AG10803 (cell line): ENCODE measurements around the gene PIK3R1.

ENCODE experiments used
- DNase-seq: peaks from one replicate; pipeline ENCODE4 v3.0.0; 2010; ENCODE audit warnings: low read depth
- H3K4me3 ChIP-seq: 2 replicates; pipeline ENCODE4 v1.5.1; 2011; ENCODE audit warnings: mild to moderate bottlenecking, low read length, control low read depth
- CTCF ChIP-seq: conservative IDR thresholded peaks from 2 replicates; pipeline ENCODE4 v1.5.1; 2011; ENCODE audit warnings: mild to moderate bottlenecking, low read length, control low read depth, inconsistent platforms

PIK3R1 gene

GRCh38 chr5:68225911-68226545, 10.5 kb downstream of the PIK3R1 start:
- DNase-seq = no peak
- TF ChIP-seq CTCF = no peak
- H3K4me3 ChIP-seq = no peak overlapping the region

GRCh38 chr5:68226546-68227073, 11.1 kb downstream of the PIK3R1 start:
- TF ChIP-seq CTCF = no peak
- DNase-seq = no peak
- no peak overlapping the region for H3K4me3 ChIP-seq

GRCh38 chr5:68227532-68228160, 12.1 kb downstream of the PIK3R1 start:
- H3K4me3 ChIP-seq = no peak overlapping the region
- no peak for TF ChIP-seq CTCF
- DNase-seq = no peak

- no peak for TF ChIP-seq CTCF
- no peak overlapping the region for H3K4me3 ChIP-seq
- DNase-seq = no peak
Observed at GRCh38 chr5:68229416-68229815, 13.9 kb downstream of the PIK3R1 start.

- H3K4me3 ChIP-seq = no peak overlapping the region
- no peak for TF ChIP-seq CTCF
- DNase-seq = no peak
Observed at GRCh38 chr5:68230285-68230684, 14.7 kb downstream of the PIK3R1 start.

GRCh38 chr5:68231414-68232076, 16.0 kb downstream of the PIK3R1 start:
- H3K4me3 ChIP-seq = no peak overlapping the region
- TF ChIP-seq CTCF = no peak
- no peak for DNase-seq
